PC-9 (cell line): ENCODE measurements around the gene KCNIP2. TPM values are rescaled to one million over a fixed set of nuclear protein-coding genes. Genes with fewer than 3 reads are reported as not detected.

Experiments
- BruUV-seq: library from RNA; stranded (reverse); fragments of 400-500 nt; replicated peaks from 2 replicates; lab custom pipeline; 2021; lab: Mats Ljungman, UMichigan
- CTCF ChIA-PET: fragments of 300-600 bp; sonication (Branson Sonifier 250); formaldehyde crosslinking; loops from one replicate; lab custom pipeline; 2022; ENCODE audit warnings: antibody characterized with exemption; lab: Charles Lee
- POLR2A ChIA-PET: fragments of 300-600 bp; sonication (Branson Sonifier 250); formaldehyde crosslinking; loops from one replicate; lab custom pipeline; 2022; ENCODE audit warnings: antibody characterized with exemption; ENCODE audit not compliant: unreplicated experiment; lab: Charles Lee
- DNase-seq, 2 experiments: peaks; one replicate each; pipeline versions ENCODE4 v3.0.0 to v3.0.0-alpha.2; 2015 to 2022; ENCODE audit warnings: mixed read lengths in 1 of 2
- H2AFZ ChIP-seq: fragments of 200-600 bp; sonication (generic); 2 replicates; pipeline ENCODE4 v1.8.1; 2017; ENCODE audit warnings: antibody characterized with exemption
- H3F3A ChIP-seq: fragments of 200-600 bp; sonication (generic); 2 replicates; pipeline ENCODE4 v1.8.1; 2017; ENCODE audit warnings: antibody characterized with exemption, mild to moderate bottlenecking, low read depth; ENCODE audit not compliant: insufficient read depth
- H3K27ac ChIP-seq: fragments of 200-600 bp; sonication (generic); 2 replicates; pipeline ENCODE4 v1.6.1; 2016; ENCODE audit warnings: mixed run types
- H3K27me3 ChIP-seq: fragments of 200-600 bp; sonication (generic); 2 replicates; pipeline ENCODE4 v1.6.1; 2016; ENCODE audit warnings: low read depth, mixed run types; ENCODE audit not compliant: insufficient read depth
- H3K36me3 ChIP-seq: fragments of 200-600 bp; sonication (generic); 2 replicates; pipeline ENCODE4 v1.6.1; 2016; ENCODE audit warnings: low read depth, mixed run types
- H3K4me1 ChIP-seq: fragments of 200-600 bp; sonication (generic); replicated peaks from 2 replicates; pipeline ENCODE4 v1.6.1; 2016; ENCODE audit warnings: mixed run types; ENCODE audit not compliant: insufficient read depth
- H3K4me2 ChIP-seq: fragments of 200-600 bp; sonication (generic); 2 replicates; pipeline ENCODE4 v1.6.1; 2017; ENCODE audit warnings: mixed run types
- H3K4me3 ChIP-seq: fragments of 200-600 bp; sonication (generic); 2 replicates; pipeline ENCODE4 v1.6.1; 2016; ENCODE audit warnings: mixed run types
- H3K79me2 ChIP-seq: fragments of 200-600 bp; sonication (generic); 2 replicates; pipeline ENCODE4 v1.6.1; 2017; ENCODE audit warnings: low read depth, mixed run types
- H3K9me2 ChIP-seq: fragments of 200-600 bp; sonication (generic); 2 replicates; pipeline ENCODE4 v1.8.1; 2017; ENCODE audit warnings: mild to moderate bottlenecking; ENCODE audit not compliant: insufficient read depth
- H3K9me3 ChIP-seq: fragments of 200-600 bp; sonication (generic); 2 replicates; pipeline ENCODE4 v1.8.1; 2016; ENCODE audit warnings: low read depth; ENCODE audit not compliant: insufficient read depth
- H4K20me1 ChIP-seq: fragments of 200-600 bp; sonication (generic); 2 replicates; pipeline ENCODE4 v1.8.1; 2017; ENCODE audit not compliant: insufficient read depth
- EZH2 ChIP-seq: fragments of 200-600 bp; sonication (generic); IDR thresholded peaks from 2 replicates; pipeline ENCODE4 v1.8.0; 2017; ENCODE audit warnings: antibody characterized with exemption, low read depth
- intact Hi-C: fragments of 100-400 bp; cut with micrococcal nuclease; formaldehyde crosslinking; loops from one replicate; pipeline ENCODE4 v1.10.0; 2022; ENCODE audit not compliant: unreplicated experiment
- total RNA-seq: library from RNA; stranded (reverse); gene quantifications from 2 replicates; pipeline ENCODE4 v1.2.3, GENCODE V29; 2021
- TF ChIP-seq, protein P1 (sequence below): fragments of 200-600 bp; sonication (generic); conservative IDR thresholded peaks from 2 replicates; pipeline ENCODE4 v1.6.1; 2017; ENCODE audit warnings: mixed run types, antibody characterized with exemption, mild to moderate bottlenecking, moderate library complexity

KCNIP2 gene
- total RNA-seq, 1 experiment from 2014 or later, result 4.0 TPM

DNA sequence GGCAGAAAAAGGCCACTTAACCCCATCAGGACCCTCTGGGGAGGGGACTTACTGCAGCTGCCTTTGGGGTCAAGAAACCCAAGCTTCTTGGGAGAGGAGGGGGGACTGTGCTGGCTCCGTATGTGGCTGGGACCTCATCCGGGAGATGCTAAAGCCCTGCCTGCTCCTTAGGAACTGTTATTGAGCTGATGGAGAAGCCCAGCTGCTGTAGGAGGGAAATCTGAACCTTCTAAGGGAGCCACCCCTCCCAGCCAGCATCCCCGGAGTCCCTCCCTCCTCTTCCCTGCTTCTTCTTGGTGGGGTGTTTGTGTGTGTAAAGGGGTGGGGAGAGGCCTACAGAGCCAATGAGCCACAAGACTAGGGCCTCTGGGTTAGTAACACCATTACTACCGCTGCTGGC lies 8.2 kb downstream of the KCNIP2 start:
- BruUV-seq, result no TSS peak
- H3K4me1 ChIP-seq, result 0 out of 2 replicates have a peak, but pooled peaks cover 9% of the 10 kb centered on the region
- no peaks in the 10 kb centered on the region for H3K9me2 ChIP-seq
- no peaks in the 10 kb centered on the region for H4K20me1 ChIP-seq
- intact Hi-C loops, result no loop called here
- no peak overlapping the region for H2AFZ ChIP-seq
- H3K27ac ChIP-seq, result no peak overlapping the region
- H3K4me2 ChIP-seq, result no peak overlapping the region
- no peak for TF ChIP-seq EZH2
- TF ChIP-seq, protein P1, sequence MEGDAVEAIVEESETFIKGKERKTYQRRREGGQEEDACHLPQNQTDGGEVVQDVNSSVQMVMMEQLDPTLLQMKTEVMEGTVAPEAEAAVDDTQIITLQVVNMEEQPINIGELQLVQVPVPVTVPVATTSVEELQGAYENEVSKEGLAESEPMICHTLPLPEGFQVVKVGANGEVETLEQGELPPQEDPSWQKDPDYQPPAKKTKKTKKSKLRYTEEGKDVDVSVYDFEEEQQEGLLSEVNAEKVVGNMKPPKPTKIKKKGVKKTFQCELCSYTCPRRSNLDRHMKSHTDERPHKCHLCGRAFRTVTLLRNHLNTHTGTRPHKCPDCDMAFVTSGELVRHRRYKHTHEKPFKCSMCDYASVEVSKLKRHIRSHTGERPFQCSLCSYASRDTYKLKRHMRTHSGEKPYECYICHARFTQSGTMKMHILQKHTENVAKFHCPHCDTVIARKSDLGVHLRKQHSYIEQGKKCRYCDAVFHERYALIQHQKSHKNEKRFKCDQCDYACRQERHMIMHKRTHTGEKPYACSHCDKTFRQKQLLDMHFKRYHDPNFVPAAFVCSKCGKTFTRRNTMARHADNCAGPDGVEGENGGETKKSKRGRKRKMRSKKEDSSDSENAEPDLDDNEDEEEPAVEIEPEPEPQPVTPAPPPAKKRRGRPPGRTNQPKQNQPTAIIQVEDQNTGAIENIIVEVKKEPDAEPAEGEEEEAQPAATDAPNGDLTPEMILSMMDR, result no peak
- H3K36me3 ChIP-seq, result no peaks in the 10 kb centered on the region
- no peaks in the 10 kb centered on the region for H3F3A ChIP-seq
- POLR2A ChIA-PET, result interaction anchor here (0.5 kb wide), 1 partner anchor 472 kb away, joined by 3 read pairs; no protein-coding TSS in a partner anchor
- CTCF ChIA-PET, result no interaction called here
- no peaks in the 10 kb centered on the region for H3K9me3 ChIP-seq
- no peaks in the 10 kb centered on the region for H3K27me3 ChIP-seq
- no peaks in the 10 kb centered on the region for H3K79me2 ChIP-seq
- no peak for DNase-seq
- no peak overlapping the region for H3K4me3 ChIP-seq

- no peak overlapping the region for H2AFZ ChIP-seq
- no TSS peak for BruUV-seq
- no peak for DNase-seq
- no peak overlapping the region for H3K4me3 ChIP-seq
- TF ChIP-seq EZH2, result no peak
- TF ChIP-seq, protein P1, result no peak
- no peaks in the 10 kb centered on the region for H3K9me3 ChIP-seq
- H3K9me2 ChIP-seq, result no peaks in the 10 kb centered on the region
- no peak overlapping the region for H3K27ac ChIP-seq
- no peaks in the 10 kb centered on the region for H3K27me3 ChIP-seq
- H3K36me3 ChIP-seq, result no peaks in the 10 kb centered on the region
- no peak overlapping the region for H3K4me2 ChIP-seq
- H3K79me2 ChIP-seq, result no peaks in the 10 kb centered on the region
- ChIA-PET POLR2A (no interaction called here), CTCF (no interaction called here)
- intact Hi-C loops, result no loop called here
- H3F3A ChIP-seq, result no peaks in the 10 kb centered on the region; the same call in 1 of the 2 replicates
- 0 out of 2 replicates have a peak, but pooled peaks cover 9% of the 10 kb centered on the region for H3K4me1 ChIP-seq
- no peaks in the 10 kb centered on the region for H4K20me1 ChIP-seq
These were observed 9.3 kb downstream of the KCNIP2 start for GRCh38 chr10:101834341-101834740.

DNA sequence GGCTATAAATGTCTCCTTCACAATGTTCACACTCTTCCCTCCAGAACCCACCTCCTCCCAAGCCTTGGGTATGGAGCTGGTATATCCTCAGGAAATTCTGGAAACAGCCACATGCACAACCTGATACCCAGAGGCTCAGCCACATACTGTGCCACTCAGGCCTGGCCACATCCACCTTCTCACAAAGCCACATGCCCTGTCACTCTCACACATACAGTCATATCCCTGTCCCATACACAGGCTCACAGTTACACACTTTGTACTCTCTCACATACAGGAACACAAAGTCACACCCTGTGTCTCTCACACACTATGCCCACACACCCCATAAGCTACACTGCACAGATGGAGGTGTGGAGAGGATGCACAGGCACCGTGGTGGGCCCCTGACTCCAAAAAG lies 10.1 kb downstream of the KCNIP2 start:
- TF ChIP-seq, protein P1, result no peak
- no peak for TF ChIP-seq EZH2
- no TSS peak for BruUV-seq
- intact Hi-C loops, result no loop called here

More for the DNA sequence above, 10.1 kb downstream of the KCNIP2 start:
- Histone ChIP-seq H3K79me2 (no peaks in the 10 kb centered on the region), H4K20me1 (no peaks in the 10 kb centered on the region), H3K27me3 (no peaks in the 10 kb centered on the region), H2AFZ (no peak overlapping the region), H3K4me1 (0 out of 2 replicates have a peak, but pooled peaks cover 9% of the 10 kb centered on the region), H3K9me3 (no peaks in the 10 kb centered on the region), H3K4me3 (no peak overlapping the region), H3K9me2 (no peaks in the 10 kb centered on the region), H3K36me3 (no peaks in the 10 kb centered on the region), H3K4me2 (no peak overlapping the region), H3K27ac (no peak overlapping the region), H3F3A (no peaks in the 10 kb centered on the region; the same call in 1 of the 2 replicates)
- DNase-seq, result no peak
- ChIA-PET POLR2A (no interaction called here), CTCF (interaction anchor here (0.6 kb wide), 1 partner anchor 281 kb away, joined by 4 read pairs; no protein-coding TSS in a partner anchor)
